GM18951 (cell line): ENCODE data around the gene MYMX.

Source experiments
- POLR2A ChIP-seq: IDR thresholded peaks from 4 replicates; pipeline ENCODE4 v1.6.1; 2011; ENCODE audit warnings: mild to moderate bottlenecking; ENCODE audit not compliant: insufficient read length, insufficient read depth; ENCODE audit errors: extremely low read depth
- in situ Hi-C: fragments of 300-500 bp; cut with MboI; formaldehyde crosslinking; loops from one replicate; pipeline ENCODE4 v1.12.0; 2022; ENCODE audit warnings: low sequenced_read_pairs, mixed read lengths, inconsistent platforms; ENCODE audit not compliant: unreplicated experiment

MYMX gene

GRCh38 chr6:44235891-44236516, 19.3 kb downstream of the MYMX start:
- no peak for TF ChIP-seq POLR2A

DNA sequence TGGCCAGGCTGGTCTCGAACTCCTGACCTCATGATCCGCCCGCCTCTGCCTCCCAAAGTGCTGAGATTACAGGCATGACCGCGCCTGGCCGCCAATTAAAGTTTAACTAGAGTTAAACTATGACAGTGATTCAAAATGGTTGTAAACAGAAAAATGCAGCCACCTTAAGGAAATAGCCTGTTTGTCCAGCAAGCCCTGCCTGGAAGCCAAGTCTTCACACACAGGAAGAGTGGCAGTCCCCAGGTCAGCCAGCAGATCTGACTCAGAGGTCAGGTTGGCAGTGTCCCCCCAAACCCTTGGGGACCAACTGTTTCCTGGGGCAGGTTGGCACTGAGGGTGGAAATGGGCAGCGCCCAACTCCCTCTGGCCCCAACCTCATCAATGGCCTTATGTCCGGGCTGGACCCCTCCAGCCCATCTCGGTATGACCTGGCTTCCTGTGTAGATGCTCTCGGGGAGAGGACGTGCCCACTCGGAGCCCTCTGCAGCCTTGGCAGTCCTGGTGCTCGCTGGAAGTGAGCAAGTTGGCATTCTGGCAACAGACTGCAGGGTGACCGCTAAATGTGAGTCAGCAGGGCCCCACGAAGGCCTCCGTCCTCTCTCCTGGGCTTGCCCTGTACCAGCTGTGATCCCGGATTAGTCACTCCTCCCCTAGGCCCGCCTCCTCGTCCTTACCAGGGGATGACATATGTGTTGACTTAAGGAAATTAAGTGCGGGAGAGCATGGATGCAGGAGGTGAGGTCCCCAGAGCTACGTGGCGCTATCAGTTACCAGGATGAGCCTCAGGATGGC, 20.5 kb downstream of the MYMX start:
- in situ Hi-C loops = loop anchor here (5.0 kb wide), 1 partner anchor 65 kb away; no protein-coding TSS in a partner anchor
- TF ChIP-seq POLR2A = no peak

More at GRCh38 chr6:44235891-44236516, 19.3 kb downstream of the MYMX start:
- in situ Hi-C loops = loop anchor here (5.0 kb wide), 1 partner anchor 64 kb away; no protein-coding TSS in a partner anchor

DNA sequence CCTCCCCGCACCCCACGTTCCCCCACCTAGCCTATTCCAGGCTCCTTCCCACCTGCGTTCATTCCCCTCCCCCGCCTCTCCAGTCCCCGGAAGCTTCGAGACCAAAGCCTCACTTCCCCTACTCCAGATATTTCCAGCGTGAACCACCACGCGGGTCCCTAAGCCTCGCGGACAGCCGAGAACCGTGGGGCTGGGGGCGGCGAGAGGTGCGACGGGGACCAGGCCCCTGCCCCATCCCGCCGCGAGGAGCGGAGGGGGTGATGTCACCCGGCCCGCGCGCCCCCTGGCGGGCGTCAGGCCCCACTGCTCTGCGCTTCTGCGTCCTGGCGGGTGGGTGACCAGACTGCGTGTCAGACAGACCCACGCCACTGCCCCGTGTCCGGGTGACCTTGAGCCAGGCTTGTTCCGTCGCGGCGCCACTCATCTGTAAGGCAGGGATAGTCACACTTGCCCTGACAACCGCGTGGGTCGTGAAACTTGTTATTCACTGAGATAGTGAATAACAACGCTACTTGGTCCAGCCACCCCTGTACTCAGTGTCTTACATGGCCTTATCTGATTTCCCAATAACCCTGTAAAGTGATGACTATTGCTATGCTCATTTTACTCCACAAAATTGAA, 21.2 kb downstream of the MYMX start:
- in situ Hi-C loops = loop anchor here (5.0 kb wide), 1 partner anchor 66 kb away; no protein-coding TSS in a partner anchor
- peak; percentile 55 for TF ChIP-seq POLR2A

GRCh38 chr6:44238687-44239350, 22.1 kb downstream of the MYMX start:
- in situ Hi-C loops = loop anchor here (5.0 kb wide), 1 partner anchor 67 kb away; no protein-coding TSS in a partner anchor
- no peak for TF ChIP-seq POLR2A

DNA sequence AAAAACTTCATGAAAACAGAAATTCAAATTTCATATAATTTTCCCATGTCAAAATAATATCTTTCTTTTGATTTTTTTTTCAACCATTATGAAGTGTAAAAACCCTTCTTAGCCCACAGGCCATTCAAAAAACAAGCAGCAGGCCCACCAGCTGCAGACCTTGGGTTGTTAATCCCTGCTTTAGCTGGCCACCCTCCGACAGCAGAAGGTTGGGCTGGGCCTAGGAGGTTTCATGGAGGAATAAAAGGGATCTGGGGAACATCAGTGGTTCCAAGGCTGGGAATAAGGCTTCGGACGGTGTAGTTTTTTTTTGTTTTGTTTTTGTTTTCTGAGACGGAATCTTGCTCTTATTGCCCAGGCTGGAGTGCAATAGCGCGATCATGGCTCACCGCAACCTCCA, 26.6 kb downstream of the MYMX start:
- TF ChIP-seq POLR2A = no peak
- in situ Hi-C loops = no loop called here

DNA sequence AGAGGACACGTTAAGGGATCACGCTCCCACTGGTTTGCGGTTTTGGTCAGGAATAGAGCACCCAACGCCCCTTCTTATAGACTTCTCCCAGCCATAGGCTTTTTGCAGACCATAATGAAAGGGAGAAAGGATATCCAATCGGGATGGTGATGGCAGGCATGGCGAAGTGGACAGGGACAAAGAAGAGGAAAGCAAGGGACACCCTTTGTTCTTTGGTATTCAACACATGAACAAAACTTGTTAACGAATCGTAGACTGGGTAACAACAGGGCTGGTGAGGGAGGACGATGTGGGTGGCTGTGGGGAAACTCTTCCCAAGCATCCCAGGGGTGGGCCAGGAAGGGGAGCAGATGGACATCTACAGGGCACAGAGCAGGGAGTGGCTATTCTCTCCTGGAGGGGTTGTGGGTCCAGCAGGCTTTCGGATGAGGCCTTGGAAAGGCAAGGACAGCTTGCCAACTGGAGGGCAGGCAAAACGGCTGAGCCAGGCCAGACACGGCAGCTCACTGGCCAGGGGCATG, 28.7 kb downstream of the MYMX start:
- no peak for TF ChIP-seq POLR2A
- in situ Hi-C loops = no loop called here

- in situ Hi-C loops = no loop called here
- TF ChIP-seq POLR2A = peak; percentile 50
Observed at GRCh38 chr6:44245912-44246662, 29.4 kb downstream of the MYMX start.

GRCh38 chr6:44246663-44247337, 30.1 kb downstream of the MYMX start, which contains the start of gene HSP90AB1:
Gene HSP90AB1, plus strand, starts transcription at chr6:44247101. Its CDS starts 1,529 bp downstream, at chr6:44248630.
- peak; percentile 100 for TF ChIP-seq POLR2A
- in situ Hi-C loops = no loop called here

DNA sequence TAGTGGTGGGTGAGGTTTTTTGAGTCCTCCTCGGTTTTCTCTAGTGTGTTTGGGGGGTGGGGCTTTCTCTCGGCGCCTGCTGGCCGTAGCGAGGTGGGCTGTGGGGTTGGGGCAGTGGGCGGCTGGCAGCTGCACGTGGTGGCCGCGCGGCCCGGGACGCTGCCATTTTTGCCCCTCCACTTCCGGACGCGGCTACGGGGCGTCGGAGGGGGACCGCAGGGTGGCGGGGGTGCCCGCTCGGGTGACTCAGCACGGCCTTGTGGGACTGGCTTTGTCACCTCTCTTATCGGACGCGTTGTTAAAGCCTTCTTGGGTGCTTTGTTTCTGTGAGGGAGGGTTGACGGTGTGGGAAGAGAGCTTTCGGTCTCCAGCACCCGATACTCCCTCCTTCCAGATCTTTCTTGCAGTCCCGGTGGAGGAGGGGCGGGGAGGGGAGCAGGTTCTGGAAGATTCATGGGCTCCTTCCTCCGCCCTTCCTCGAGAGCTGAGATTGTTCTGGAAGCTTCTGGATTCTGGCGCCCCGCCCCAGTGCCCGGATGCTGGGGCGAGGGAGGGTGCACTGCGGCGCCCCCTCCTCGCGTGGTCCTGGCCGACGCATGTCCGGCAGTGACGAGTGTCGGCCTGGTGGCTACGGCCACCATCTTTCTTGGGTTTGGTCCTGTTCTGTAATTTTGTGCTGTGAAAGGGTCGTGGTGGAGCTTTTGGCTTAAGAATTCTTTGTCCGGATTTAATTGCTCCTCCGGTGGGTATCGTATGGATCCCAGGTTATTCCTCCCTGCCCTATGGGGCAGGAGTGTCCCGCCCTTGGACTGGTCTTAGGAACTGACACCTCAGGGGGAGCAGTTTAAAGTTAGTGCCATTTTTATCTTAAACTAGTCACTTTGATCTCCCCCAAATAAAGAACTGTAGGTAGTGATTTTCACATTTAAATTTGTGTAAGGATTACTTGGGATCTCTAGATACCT, 30.9 kb downstream of the MYMX start:
- in situ Hi-C loops = no loop called here
- TF ChIP-seq POLR2A = no peak

GRCh38 chr6:44248579-44248978, 31.9 kb downstream of the MYMX start:
- in situ Hi-C loops = no loop called here
- no peak for TF ChIP-seq POLR2A
